HepG2 (cell line): Measurements from ENCODE around the gene RAB3D. TPM values are rescaled to one million over a fixed set of nuclear protein-coding genes. Genes with fewer than 3 reads are reported as not detected.

Source experiments
- ATF5 ChIP-seq: sonication (generic); formaldehyde crosslinking; IDR thresholded peaks from 2 replicates; pipeline ENCODE4 v1.4.0; 2020; ENCODE audit warnings: mild to moderate bottlenecking, low read depth, missing genetic modification reagents
- CREM ChIP-seq, 2 experiments: sonication (generic) in 1 of 2; formaldehyde crosslinking in 1 of 2; IDR thresholded peaks; 2 replicates each; pipeline versions ENCODE4 v1.4.0 to v1.6.1; 2016 to 2020; ENCODE audit warnings: antibody characterized with exemption in 1 of 2, mild to moderate bottlenecking in 1 of 2, missing genetic modification reagents in 1 of 2
- LCORL ChIP-seq, 2 experiments: fragments of 450-650 bp in 1 of 2; sonication (generic) in 1 of 2; formaldehyde crosslinking in 1 of 2; IDR thresholded peaks; 2 replicates each; pipeline versions ENCODE4 v1.5.0 to v1.6.1; 2017 to 2020; ENCODE audit warnings: antibody characterized with exemption in 1 of 2, missing genetic modification reagents in 1 of 2
- MAFG ChIP-seq: sonication (generic); formaldehyde crosslinking; IDR thresholded peaks from 2 replicates; pipeline ENCODE4 v1.5.1; 2020; ENCODE audit warnings: mild to moderate bottlenecking, missing genetic modification reagents
- NFYC ChIP-seq: IDR thresholded peaks from 2 replicates; pipeline ENCODE4 v1.6.1; 2016; ENCODE audit warnings: missing genetic modification reagents, missing compliant biosample characterization
- NPAS2 ChIP-seq: sonication (generic); formaldehyde crosslinking; IDR thresholded peaks from 2 replicates; pipeline ENCODE4 v1.8.0; 2022; ENCODE audit warnings: mild to moderate bottlenecking, missing genetic modification reagents, borderline replicate concordance
- RBFOX2 ChIP-seq: fragments of 200-400 bp; formaldehyde crosslinking; IDR thresholded peaks from 2 replicates; pipeline ENCODE4 v1.6.1; 2017; ENCODE audit warnings: low read depth, mild to moderate bottlenecking, low read length
- THRA ChIP-seq: sonication (generic); formaldehyde crosslinking; IDR thresholded peaks from 2 replicates; pipeline ENCODE4 v1.4.0; 2020; ENCODE audit warnings: missing genetic modification reagents, borderline replicate concordance
- ZNF253 ChIP-seq: sonication (generic); formaldehyde crosslinking; IDR thresholded peaks from 2 replicates; pipeline ENCODE4 v1.8.0; 2022; ENCODE audit warnings: mild to moderate bottlenecking, missing genetic modification reagents, borderline replicate concordance
- ZNF335 ChIP-seq: sonication (generic); formaldehyde crosslinking; IDR thresholded peaks from 2 replicates; pipeline ENCODE4 v1.4.0; 2020; ENCODE audit warnings: missing genetic modification reagents
- ZNF343 ChIP-seq: sonication (generic); formaldehyde crosslinking; IDR thresholded peaks from 2 replicates; pipeline ENCODE4 v1.4.0; 2020; ENCODE audit warnings: mild to moderate bottlenecking, missing genetic modification reagents
- polyA plus RNA-seq, 8 experiments: library from polyadenylated mRNA; depleted of rRNA in 3 of 8; stranded (reverse) in 7 of 8; unstranded in 1 of 8; fragments of >200 nt; fragmentation: Illumina TruSeq in 4 of 8; extraction: Trizol in 4 of 8; gene quantifications; 2 replicates each; pipeline versions ENCODE4 v1.2.1 to v1.2.3, GENCODE V29; 2011 to 2016; ENCODE audit warnings: low read depth in 4 of 8, missing spikeins in 1 of 8, mixed read lengths in 1 of 8; ENCODE audit not compliant: insufficient read depth in 1 of 8
- total RNA-seq, 5 experiments: library from RNA; depleted of rRNA; stranded (reverse); fragments of >200 nt; fragmentation: Illumina TruSeq; extraction: Trizol; gene quantifications; 2 replicates each; pipeline ENCODE4 v1.2.3, GENCODE V29; 2016; ENCODE audit warnings: low read depth in 1 of 5

RAB3D gene
- total and polyA plus RNA-seq, 2 of the 13 experiments (the other 11 are each of a cell fraction or from before 2014, with no cell fraction given), result 2.0 to 16.1 TPM

DNA sequence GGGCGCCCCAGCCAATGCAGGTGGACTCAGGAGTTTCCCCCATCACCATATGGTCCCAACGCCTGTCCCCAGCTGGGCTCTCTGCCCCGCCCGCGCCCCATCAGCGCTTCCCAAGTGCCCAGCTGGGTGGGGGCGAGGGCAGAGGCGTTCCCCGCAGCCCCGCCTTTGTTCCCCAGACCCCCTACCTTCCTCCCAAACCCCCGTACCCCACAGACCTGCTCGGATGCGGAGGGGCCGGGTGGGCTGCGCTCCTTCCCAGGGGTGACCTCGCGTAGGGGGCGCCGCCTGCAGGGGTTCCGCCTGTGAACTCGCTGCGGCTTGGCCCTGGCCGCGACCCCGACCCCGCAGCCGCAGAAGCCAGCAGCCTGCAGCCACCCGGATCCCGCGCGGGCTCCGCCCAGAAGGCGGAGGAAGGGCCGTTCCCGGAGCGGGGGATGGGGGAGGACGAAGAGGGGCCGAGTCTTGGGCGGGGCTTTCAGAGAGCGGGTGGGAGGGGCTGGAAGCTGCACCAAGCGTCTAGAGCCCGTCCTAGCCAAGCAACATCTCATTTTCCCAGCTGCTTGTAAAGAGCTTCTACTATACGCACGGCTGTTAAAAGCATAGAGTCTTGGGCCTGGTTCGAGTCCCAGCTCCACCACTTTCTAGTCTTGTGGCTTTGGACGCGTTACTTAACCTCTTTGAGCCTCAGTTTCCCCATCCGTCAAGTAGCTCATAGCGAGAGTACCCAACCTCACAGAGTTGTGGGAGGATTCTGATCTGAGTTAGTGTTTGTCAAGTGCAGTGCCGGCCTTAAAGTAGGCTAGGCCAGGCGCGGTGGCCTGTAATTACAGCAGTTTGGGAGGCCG is at the start of gene RAB3D (continued):
- TF ChIP-seq RBFOX2, result peak; percentile 56
- TF ChIP-seq ZNF343 (CRISPR knock-in tag), result no peak
- TF ChIP-seq ATF5 (CRISPR knock-in tag), result no peak
- TF ChIP-seq LCORL (IDR thresholded peaks at IDR 0.05), result no peak
- TF ChIP-seq LCORL (CRISPR knock-in tag; IDR thresholded peaks at IDR 0.05), result peak; percentile 25; the same call in 1 of the 2 replicates
- TF ChIP-seq MAFG, result no peak
- no peak; the same call in 1 of the 2 replicates for TF ChIP-seq THRA (CRISPR knock-in tag)
- TF ChIP-seq ZNF253 (CRISPR knock-in tag), result no peak
- TF ChIP-seq NPAS2 (CRISPR knock-in tag), result no peak
- TF ChIP-seq ZNF335 (CRISPR knock-in tag), result no peak
- TF ChIP-seq NFYC, result no peak
- TF ChIP-seq CREM (IDR thresholded peaks at IDR 0.05), result no peak
- no peak for TF ChIP-seq CREM (CRISPR knock-in tag; IDR thresholded peaks at IDR 0.05)
- TF ChIP-seq, all 625 proteins: peak for 66
